Neutrophil (primary cell): ENCODE results near the gene PCAT6.

Experiments used
- H3K27ac ChIP-seq: fragments of 200-600 bp; sonication (generic); 2 replicates; pipeline ENCODE4 v1.5.1; 2016; ENCODE audit warnings: mild to moderate bottlenecking, moderate library complexity
- H3K27me3 ChIP-seq: fragments of 200-600 bp; sonication (generic); 2 replicates; pipeline ENCODE4 v1.6.0; 2016; ENCODE audit warnings: mild to moderate bottlenecking
- H3K36me3 ChIP-seq: fragments of 200-600 bp; sonication (generic); 2 replicates; pipeline ENCODE4 v1.5.1; 2017
- H3K4me1 ChIP-seq, 2 experiments: fragments of 200-600 bp in 1 of 2; sonication (generic) in 1 of 2; 1 replicate in 1 of 2; 2 replicates in 1 of 2; pipeline versions ENCODE4 v1.5.1 to v1.6.1; 2013 to 2016; ENCODE audit warnings: low read depth in 1 of 2, low read length in 1 of 2, mild to moderate bottlenecking in 1 of 2, moderate library complexity in 1 of 2; ENCODE audit not compliant: control insufficient read depth in 1 of 2, insufficient read depth in 1 of 2
- H3K4me3 ChIP-seq, 2 experiments: fragments of 200-600 bp in 1 of 2; sonication (generic) in 1 of 2; 1 replicate in 1 of 2; 2 replicates in 1 of 2; pipeline ENCODE4 v1.5.1; 2013 to 2016; ENCODE audit warnings: low read depth in 1 of 2, low read length in 1 of 2, mild to moderate bottlenecking in 1 of 2, moderate library complexity in 1 of 2
- H3K9me3 ChIP-seq: fragments of 200-600 bp; sonication (generic); 2 replicates; pipeline ENCODE4 v1.5.1; 2016
- TF ChIP-seq, protein P1 (sequence below): fragments of 200-600 bp; sonication (generic); IDR thresholded peaks from 2 replicates; pipeline ENCODE4 v1.5.1; 2016; ENCODE audit warnings: antibody characterized with exemption

PCAT6 gene

DNA sequence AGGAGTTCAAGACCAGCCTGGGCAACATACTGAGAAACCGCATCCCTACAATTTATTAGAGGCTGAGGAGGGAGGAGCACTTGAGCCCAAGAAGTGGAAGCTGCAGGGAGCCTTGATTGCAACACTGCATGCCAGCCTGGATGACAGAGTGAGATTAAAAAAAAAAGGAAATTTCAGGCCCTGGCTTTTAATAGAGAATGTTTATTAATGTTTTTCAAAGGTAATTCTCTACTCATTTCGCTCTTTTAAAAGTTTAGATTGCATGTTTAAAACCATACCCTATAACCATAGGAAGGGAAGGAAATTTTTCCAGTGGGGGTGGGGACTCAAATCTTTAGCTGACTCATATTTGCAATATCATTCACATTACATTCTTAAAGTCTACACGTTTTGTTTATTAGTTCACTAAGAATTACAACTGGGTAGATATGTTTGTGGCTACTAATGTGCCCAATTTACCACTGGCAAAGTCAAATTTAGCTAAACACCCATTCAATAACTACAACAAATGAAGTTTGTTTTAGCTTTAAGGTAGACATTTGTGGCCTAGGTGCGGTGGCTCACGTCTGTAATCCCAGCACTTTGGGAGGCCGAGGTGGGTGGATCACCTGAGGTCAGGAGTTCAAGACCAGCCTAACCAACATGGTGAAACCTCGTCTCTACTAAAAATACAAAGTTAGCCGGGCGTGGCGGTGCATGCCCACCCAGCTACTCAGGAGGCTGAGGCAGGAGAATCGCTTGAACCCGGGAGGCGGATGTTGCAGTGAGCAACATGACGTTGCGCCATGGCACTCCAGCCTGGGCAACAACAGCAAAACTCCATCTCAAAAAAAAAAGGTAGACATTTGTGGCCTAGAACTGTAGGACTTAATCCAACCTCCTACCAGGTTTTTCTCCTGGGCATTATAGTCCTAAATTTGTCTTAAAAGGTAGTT, 7.5 kb upstream of the PCAT6 start:
- H3K9me3 ChIP-seq, result no peaks in the 10 kb centered on the region
- TF ChIP-seq, protein P1, sequence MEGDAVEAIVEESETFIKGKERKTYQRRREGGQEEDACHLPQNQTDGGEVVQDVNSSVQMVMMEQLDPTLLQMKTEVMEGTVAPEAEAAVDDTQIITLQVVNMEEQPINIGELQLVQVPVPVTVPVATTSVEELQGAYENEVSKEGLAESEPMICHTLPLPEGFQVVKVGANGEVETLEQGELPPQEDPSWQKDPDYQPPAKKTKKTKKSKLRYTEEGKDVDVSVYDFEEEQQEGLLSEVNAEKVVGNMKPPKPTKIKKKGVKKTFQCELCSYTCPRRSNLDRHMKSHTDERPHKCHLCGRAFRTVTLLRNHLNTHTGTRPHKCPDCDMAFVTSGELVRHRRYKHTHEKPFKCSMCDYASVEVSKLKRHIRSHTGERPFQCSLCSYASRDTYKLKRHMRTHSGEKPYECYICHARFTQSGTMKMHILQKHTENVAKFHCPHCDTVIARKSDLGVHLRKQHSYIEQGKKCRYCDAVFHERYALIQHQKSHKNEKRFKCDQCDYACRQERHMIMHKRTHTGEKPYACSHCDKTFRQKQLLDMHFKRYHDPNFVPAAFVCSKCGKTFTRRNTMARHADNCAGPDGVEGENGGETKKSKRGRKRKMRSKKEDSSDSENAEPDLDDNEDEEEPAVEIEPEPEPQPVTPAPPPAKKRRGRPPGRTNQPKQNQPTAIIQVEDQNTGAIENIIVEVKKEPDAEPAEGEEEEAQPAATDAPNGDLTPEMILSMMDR, result no peak
- H3K4me3 ChIP-seq, result no peak overlapping the region
- no peaks in the 10 kb centered on the region for H3K27me3 ChIP-seq
- H3K27ac ChIP-seq, result peak overlapping the region; percentile 64
- no peaks in the 10 kb centered on the region for H3K36me3 ChIP-seq
- H3K4me1 ChIP-seq, result peaks cover 40 to 51% of the 10 kb centered on the region in 2 experiments

DNA sequence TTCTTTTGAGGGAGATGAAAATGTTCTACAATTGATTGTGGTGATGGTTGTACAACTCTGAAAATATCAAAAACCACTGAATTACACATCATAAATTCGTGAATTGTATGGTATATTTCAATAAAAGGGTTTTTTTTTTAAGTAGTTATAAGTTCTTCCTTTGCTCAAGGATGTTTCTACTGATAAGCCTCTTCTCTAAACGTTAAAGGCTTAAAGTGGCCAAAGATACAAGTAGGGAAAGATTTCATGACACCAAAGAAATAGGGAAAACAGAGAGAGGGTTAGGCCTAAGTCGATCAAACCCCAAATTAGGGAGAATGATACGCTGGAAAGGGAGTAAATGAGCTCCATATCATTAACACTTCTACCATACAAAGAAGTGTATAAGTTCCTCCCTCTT, 6.6 kb upstream of the PCAT6 start:
- no peak overlapping the region for H3K4me3 ChIP-seq
- H3K4me1 ChIP-seq, result peaks cover 46 to 59% of the 10 kb centered on the region in 2 experiments
- H3K36me3 ChIP-seq, result no peaks in the 10 kb centered on the region
- H3K27ac ChIP-seq, result peak overlapping the region; percentile 64
- no peaks in the 10 kb centered on the region for H3K27me3 ChIP-seq
- H3K9me3 ChIP-seq, result no peaks in the 10 kb centered on the region
- TF ChIP-seq, protein P1, result no peak

DNA sequence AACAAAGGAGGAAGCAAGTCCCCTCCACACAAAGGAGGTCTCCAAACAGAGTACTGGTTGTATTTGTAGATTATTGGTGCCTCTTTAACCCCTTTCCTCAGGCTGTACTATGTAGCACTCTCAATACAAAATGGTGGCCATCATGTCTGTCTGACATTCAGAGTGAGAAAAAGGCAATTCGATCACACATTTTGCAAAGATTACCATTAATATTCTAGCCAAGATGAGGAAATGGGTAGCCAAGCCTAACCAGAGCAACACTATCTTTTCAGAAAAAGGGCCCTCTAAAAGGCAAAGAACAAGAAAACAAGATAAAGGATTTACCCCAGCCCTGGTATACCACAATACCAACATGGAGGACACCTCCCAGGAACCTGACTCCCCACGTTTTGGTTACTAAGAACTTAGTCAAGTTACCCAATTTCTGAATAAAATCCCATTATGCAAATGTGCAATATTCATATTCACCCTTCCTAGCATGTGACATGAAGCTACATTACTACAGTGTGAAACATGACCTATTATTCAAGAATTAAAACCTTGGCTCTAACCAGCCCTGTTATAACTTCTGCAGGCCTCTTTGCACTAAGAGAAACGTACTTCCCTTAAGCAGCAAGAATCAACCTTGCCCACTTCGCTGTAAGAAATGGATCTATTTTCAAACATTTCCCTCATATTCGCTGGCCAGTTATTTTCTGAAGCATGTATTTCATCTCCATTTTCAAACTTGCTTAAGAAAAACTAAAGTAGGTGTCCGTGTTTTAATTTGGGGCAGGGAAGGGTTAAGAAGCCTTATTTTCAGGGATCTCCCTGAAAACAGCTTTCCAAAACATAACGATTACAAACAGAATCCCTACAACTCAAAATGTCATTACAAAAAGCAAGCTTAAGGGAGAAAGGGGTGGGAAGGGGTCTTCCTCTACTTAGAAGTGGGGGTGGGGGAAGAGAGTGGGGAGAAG, 4.6 kb upstream of the PCAT6 start:
- Histone ChIP-seq H3K9me3 (no peaks in the 10 kb centered on the region), H3K4me3 (peak overlapping the region; percentile 93 to 96), H3K4me1 (peaks cover 60 to 73% of the 10 kb centered on the region in 2 experiments), H3K27me3 (no peaks in the 10 kb centered on the region), H3K36me3 (no peaks in the 10 kb centered on the region), H3K27ac (peak overlapping the region; percentile 89)
- TF ChIP-seq, protein P1, result no peak

GRCh38 chr1:202806845-202807450, 3.8 kb upstream of the PCAT6 start:
- Histone ChIP-seq H3K27ac (peak overlapping the region; percentile 89), H3K4me1 (peaks cover 66 to 80% of the 10 kb centered on the region in 2 experiments), H3K36me3 (no peaks in the 10 kb centered on the region), H3K4me3 (peak overlapping the region; percentile 93 to 96), H3K9me3 (no peaks in the 10 kb centered on the region), H3K27me3 (peaks cover 7% of the 10 kb centered on the region)
- TF ChIP-seq, protein P1, result no peak

DNA sequence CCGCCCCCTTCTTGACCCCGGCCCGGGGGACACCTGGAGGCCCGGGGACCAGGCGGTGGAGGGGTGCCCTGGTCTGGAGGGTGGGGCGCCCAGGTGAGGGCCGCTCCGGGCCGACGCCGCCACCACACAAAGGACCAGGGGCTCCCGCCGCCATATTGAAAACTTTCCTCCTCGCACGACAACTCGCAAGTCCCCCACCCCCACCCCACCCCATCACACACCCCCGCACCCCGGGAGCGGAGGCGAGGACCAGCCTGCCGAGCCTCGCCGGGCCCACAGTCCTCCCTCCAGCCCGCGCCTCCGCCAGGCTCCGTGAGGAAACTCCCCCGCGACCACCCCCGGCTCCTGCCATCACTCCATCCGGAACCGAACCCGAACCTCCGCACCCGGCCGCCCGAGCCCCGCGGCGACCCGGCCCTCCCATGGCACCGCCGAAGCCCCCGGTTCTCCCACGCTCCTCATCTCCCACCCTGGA, 3.3 kb upstream of the PCAT6 start:
- TF ChIP-seq, protein P1, result no peak
- Histone ChIP-seq H3K9me3 (no peaks in the 10 kb centered on the region), H3K36me3 (no peaks in the 10 kb centered on the region), H3K27ac (peak overlapping the region; percentile 89), H3K4me1 (peaks cover 66 to 77% of the 10 kb centered on the region in 2 experiments), H3K27me3 (peaks cover 10% of the 10 kb centered on the region), H3K4me3 (peak overlapping the region; percentile 93 to 96)
